Endometrium (tissue), 2 donors: Measurements from ENCODE around the gene ABHD17C.
"Not testable (repeated sequence)": the region's sequence is repeated elsewhere in the genome, so short reads cannot be mapped to it uniquely, and the experiment has no call there.

Experiments
- FAIRE-seq: peaks from 2 replicates; lab custom pipeline; 2012; peaks lifted over from hg19 to GRCh38; lab: Jason Lieb, UNC
- donor health status: control.
- donor health status: control.

The ABHD17C gene

GRCh38 chr15:80730926-80731325 lies 35.8 kb downstream of the ABHD17C start:
- no peak for FAIRE-seq

GRCh38 chr15:80732167-80732566 lies 37.1 kb downstream of the ABHD17C start:
- FAIRE-seq, result no peak

GRCh38 chr15:80732818-80733217 lies 37.7 kb downstream of the ABHD17C start:
- no peak for FAIRE-seq

GRCh38 chr15:80733460-80733859 lies 38.4 kb downstream of the ABHD17C start:
- FAIRE-seq, result no peak

- no peak for FAIRE-seq
Observed at GRCh38 chr15:80735344-80735743, 40.2 kb downstream of the ABHD17C start.

GRCh38 chr15:80736560-80736959 lies 41.5 kb downstream of the ABHD17C start:
- FAIRE-seq, result no peak

GRCh38 chr15:80739919-80740318 lies 44.8 kb downstream of the ABHD17C start:
- no peak for FAIRE-seq

- FAIRE-seq, result no peak
Observed at GRCh38 chr15:80742081-80742480, 47.0 kb downstream of the ABHD17C start.

- FAIRE-seq, result no peak
Observed at GRCh38 chr15:80743189-80743833, 48.2 kb downstream of the ABHD17C start.

- FAIRE-seq, result no peak
Observed at GRCh38 chr15:80744415-80744814, 49.3 kb downstream of the ABHD17C start.

- FAIRE-seq, result peak; percentile 84
Observed at GRCh38 chr15:80744826-80745225, 49.7 kb downstream of the ABHD17C start.

- FAIRE-seq, result no peak
Observed at GRCh38 chr15:80745888-80746287, 50.8 kb downstream of the ABHD17C start.

- FAIRE-seq, result no peak
Observed at GRCh38 chr15:80747317-80748053, 52.4 kb downstream of the ABHD17C start.

- no peak for FAIRE-seq
Observed at GRCh38 chr15:80749589-80749988, 54.5 kb downstream of the ABHD17C start.

- FAIRE-seq, result no peak
Observed at GRCh38 chr15:80750575-80750974, 55.5 kb downstream of the ABHD17C start.

GRCh38 chr15:80752204-80752603 lies 57.1 kb downstream of the ABHD17C start:
- FAIRE-seq, result no peak

- no peak for FAIRE-seq
Observed at GRCh38 chr15:80753161-80753560, 58.1 kb downstream of the ABHD17C start.

- FAIRE-seq, result no peak
Observed at GRCh38 chr15:80754014-80754413, 58.9 kb downstream of the ABHD17C start.

- no peak for FAIRE-seq
Observed at GRCh38 chr15:80755885-80756284, 60.8 kb downstream of the ABHD17C start.

- FAIRE-seq, result no peak
Observed at GRCh38 chr15:80758130-80758745, 63.1 kb downstream of the ABHD17C start.

- no peak for FAIRE-seq
Observed at GRCh38 chr15:80760960-80761359, 65.8 kb downstream of the ABHD17C start.

GRCh38 chr15:80761754-80762153 lies 66.6 kb downstream of the ABHD17C start:
- no peak for FAIRE-seq

- not testable (repeated sequence) for FAIRE-seq
Observed at GRCh38 chr15:80763235-80763634, 68.1 kb downstream of the ABHD17C start.
